Right lobe of liver (tissue), 4 donors: ENCODE data around the gene NEUROG1.

Experiments used
- POLR2A ChIP-seq: fragments of 450-650 bp; IDR thresholded peaks from one replicate; pipeline ENCODE4 v1.6.1; 2017; ENCODE audit warnings: antibody characterized with exemption, mild to moderate bottlenecking
- TF ChIP-seq, protein P1 (sequence below), 4 donors: fragments of 200-600 bp in 3 of 4; fragments of 450-650 bp in 1 of 4; IDR thresholded peaks; one replicate each; pipeline versions ENCODE4 v1.5.1 to v1.8.0; 2016 to 2022; ENCODE audit warnings: antibody characterized with exemption in 4 of 4, mild to moderate bottlenecking in 2 of 4
- donor health status: DM: no; HTN: no; CAD: no.
- donor health status: DM: no; HTN: no; CAD: no.
- donor health status: DM: no; HTN: yes; CAD: no.

- TF ChIP-seq, protein P1, sequence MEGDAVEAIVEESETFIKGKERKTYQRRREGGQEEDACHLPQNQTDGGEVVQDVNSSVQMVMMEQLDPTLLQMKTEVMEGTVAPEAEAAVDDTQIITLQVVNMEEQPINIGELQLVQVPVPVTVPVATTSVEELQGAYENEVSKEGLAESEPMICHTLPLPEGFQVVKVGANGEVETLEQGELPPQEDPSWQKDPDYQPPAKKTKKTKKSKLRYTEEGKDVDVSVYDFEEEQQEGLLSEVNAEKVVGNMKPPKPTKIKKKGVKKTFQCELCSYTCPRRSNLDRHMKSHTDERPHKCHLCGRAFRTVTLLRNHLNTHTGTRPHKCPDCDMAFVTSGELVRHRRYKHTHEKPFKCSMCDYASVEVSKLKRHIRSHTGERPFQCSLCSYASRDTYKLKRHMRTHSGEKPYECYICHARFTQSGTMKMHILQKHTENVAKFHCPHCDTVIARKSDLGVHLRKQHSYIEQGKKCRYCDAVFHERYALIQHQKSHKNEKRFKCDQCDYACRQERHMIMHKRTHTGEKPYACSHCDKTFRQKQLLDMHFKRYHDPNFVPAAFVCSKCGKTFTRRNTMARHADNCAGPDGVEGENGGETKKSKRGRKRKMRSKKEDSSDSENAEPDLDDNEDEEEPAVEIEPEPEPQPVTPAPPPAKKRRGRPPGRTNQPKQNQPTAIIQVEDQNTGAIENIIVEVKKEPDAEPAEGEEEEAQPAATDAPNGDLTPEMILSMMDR (IDR thresholded peaks at IDR 0.05), result no peak
- no peak for TF ChIP-seq POLR2A
Measured at GRCh38 chr5:135521964-135522363, 13.8 kb downstream of the NEUROG1 start.
